H1 (cell line): ENCODE data around the gene SMARCC2. TPM values are rescaled to one million over a fixed set of nuclear protein-coding genes. Genes with fewer than 3 reads are reported as not detected.
A peak's percentile ranks its signal among the peaks of the same experiment; 100 is the strongest.

Source experiments
- CTCF ChIA-PET: fragments of 300-600 bp; sonication (Branson Sonifier 250); formaldehyde crosslinking; loops from one replicate; lab custom pipeline; 2021; ENCODE audit not compliant: partially characterized antibody; lab: Charles Lee
- POLR2A ChIA-PET: fragments of 300-600 bp; sonication (Branson Sonifier 250); formaldehyde crosslinking; loops from one replicate; lab custom pipeline; 2021; ENCODE audit warnings: inconsistent platforms; ENCODE audit not compliant: partially characterized antibody; lab: Charles Lee
- DNase-seq, 2 experiments: peaks; one replicate each; pipeline versions ENCODE4 v3.0.0 to v3.0.0-alpha.2; 2010 to 2022; ENCODE audit warnings: low spot score in 2 of 2, low read depth in 1 of 2, mixed read lengths in 1 of 2
- FAIRE-seq: peaks from 2 replicates; lab custom pipeline; 2011; peaks lifted over from hg19 to GRCh38; lab: Jason Lieb, UNC
- H2AFZ ChIP-seq: 2 replicates; pipeline ENCODE4 v1.8.1; 2012; ENCODE audit warnings: low read length, inconsistent platforms
- H2AK5ac ChIP-seq: 2 replicates; pipeline ENCODE4 v1.6.1; 2013; ENCODE audit warnings: low read depth, low read length
- H2BK120ac ChIP-seq: replicated peaks from 2 replicates; pipeline ENCODE3; 2013; ENCODE audit warnings: low read depth, low read length, inconsistent platforms
- H2BK12ac ChIP-seq: 2 replicates; pipeline ENCODE4 v1.6.1; 2013; ENCODE audit warnings: low read depth, low read length
- H2BK15ac ChIP-seq: 2 replicates; pipeline ENCODE4 v1.6.1; 2013; ENCODE audit warnings: low read length
- H2BK20ac ChIP-seq: 2 replicates; pipeline ENCODE4 v1.6.1; 2013; ENCODE audit warnings: low read length
- H2BK5ac ChIP-seq: 2 replicates; pipeline ENCODE4 v1.6.1; 2013; ENCODE audit warnings: low read depth, low read length
- H3K14ac ChIP-seq: 2 replicates; pipeline ENCODE4 v1.6.1; 2013; ENCODE audit warnings: inconsistent platforms; ENCODE audit not compliant: insufficient read length
- H3K18ac ChIP-seq: 2 replicates; pipeline ENCODE4 v1.6.1; 2013; ENCODE audit warnings: low read length; ENCODE audit errors: extremely low read depth
- H3K23ac ChIP-seq: 2 replicates; pipeline ENCODE4 v1.6.1; 2013; ENCODE audit warnings: inconsistent platforms; ENCODE audit not compliant: insufficient read length
- H3K23me2 ChIP-seq: 2 replicates; pipeline ENCODE4 v1.6.1; 2013; ENCODE audit warnings: low read depth, low read length
- H3K27ac ChIP-seq: 2 replicates; pipeline ENCODE4 v1.6.1; 2011; ENCODE audit warnings: low read depth, low read length, inconsistent platforms
- H3K27me3 ChIP-seq, 4 experiments: replicated peaks in 1 of 4; 1 replicate in 1 of 4; 2 replicates in 3 of 4; pipeline versions ENCODE4 v1.6.1 to v1.8.1; 2011 to 2013; ENCODE audit warnings: low read length in 3 of 4, mild to moderate bottlenecking in 3 of 4, inconsistent platforms in 2 of 4, mixed read lengths in 2 of 4, moderate library complexity in 1 of 4; ENCODE audit not compliant: control insufficient read depth in 3 of 4, insufficient read depth in 3 of 4; ENCODE audit errors: extremely low read depth in 1 of 4
- H3K36me3 ChIP-seq, 4 experiments: 2 replicates each; pipeline versions ENCODE4 v1.6.1 to v1.8.1; 2011 to 2013; ENCODE audit warnings: mild to moderate bottlenecking in 4 of 4, low read length in 3 of 4, moderate library complexity in 2 of 4, control low read depth in 1 of 4, inconsistent platforms in 1 of 4; ENCODE audit not compliant: insufficient read depth in 4 of 4, control insufficient read depth in 2 of 4
- H3K4ac ChIP-seq: replicated peaks from 2 replicates; pipeline ENCODE3; 2013; ENCODE audit warnings: low read length, low read depth, mixed read lengths, inconsistent platforms; ENCODE audit not compliant: insufficient read length
- H3K4me1 ChIP-seq, 4 experiments: replicated peaks in 1 of 4; 1 replicate in 1 of 4; 2 replicates in 3 of 4; pipeline versions ENCODE4 v1.6.1 to v1.8.1; 2011 to 2013; ENCODE audit warnings: low read length in 3 of 4, inconsistent platforms in 2 of 4, mixed read lengths in 1 of 4; ENCODE audit not compliant: insufficient read depth in 4 of 4, control insufficient read depth in 3 of 4
- H3K4me2 ChIP-seq, 2 experiments: 2 replicates each; pipeline versions ENCODE4 v1.6.1 to v1.8.1; 2011 to 2013; ENCODE audit warnings: low read depth in 2 of 2, low read length in 2 of 2, control low read depth in 1 of 2, inconsistent platforms in 1 of 2, mild to moderate bottlenecking in 1 of 2; ENCODE audit not compliant: insufficient read depth in 1 of 2
- H3K4me3 ChIP-seq, 4 experiments: fragments of 200-600, 300-600 bp in 1 of 4; sonication (generic), shearing (Covaris generic), sonication (Bioruptor Twin) in 1 of 4; 2 replicates each; pipeline versions ENCODE4 v1.5.1 to v1.8.1; 2011 to 2016; ENCODE audit warnings: low read length in 4 of 4, low read depth in 3 of 4, control low read depth in 2 of 4, inconsistent platforms in 2 of 4, mild to moderate bottlenecking in 2 of 4, mixed read lengths in 1 of 4, moderate library complexity in 1 of 4; ENCODE audit not compliant: insufficient read depth in 2 of 4; ENCODE audit errors: extremely low read depth in 1 of 4
- H3K56ac ChIP-seq: replicated peaks from 2 replicates; pipeline ENCODE3; 2013; ENCODE audit warnings: low read depth, mild to moderate bottlenecking, mixed read lengths, low read length, inconsistent platforms; ENCODE audit not compliant: insufficient read length
- H3K79me1 ChIP-seq: 2 replicates; pipeline ENCODE4 v1.6.1; 2013; ENCODE audit warnings: low read depth, low read length, control low read depth
- H3K79me2 ChIP-seq, 2 experiments: 2 replicates each; pipeline versions ENCODE4 v1.6.1 to v1.8.1; 2012 to 2013; ENCODE audit warnings: low read length in 2 of 2, mild to moderate bottlenecking in 2 of 2, inconsistent platforms in 1 of 2; ENCODE audit not compliant: insufficient read depth in 2 of 2, control insufficient read depth in 1 of 2
- H3K9ac ChIP-seq, 4 experiments: replicated peaks in 1 of 4; 1 replicate in 1 of 4; 2 replicates in 3 of 4; pipeline versions ENCODE4 v1.6.1 to v1.8.1; 2011 to 2013; ENCODE audit warnings: low read depth in 3 of 4, low read length in 3 of 4, control low read depth in 2 of 4, mild to moderate bottlenecking in 2 of 4, moderate library complexity in 2 of 4, inconsistent platforms in 1 of 4; ENCODE audit errors: extremely low read depth in 1 of 4
- H3K9me3 ChIP-seq, 2 experiments: 2 replicates each; pipeline versions ENCODE4 v1.6.1 to v1.8.1; 2012 to 2013; ENCODE audit warnings: mild to moderate bottlenecking in 2 of 2, moderate library complexity in 2 of 2, control low read depth in 1 of 2, inconsistent platforms in 1 of 2, low read depth in 1 of 2, low read length in 1 of 2, mixed read lengths in 1 of 2; ENCODE audit not compliant: insufficient read depth in 2 of 2
- H4K20me1 ChIP-seq, 2 experiments: replicated peaks in 1 of 2; 2 replicates each; pipeline versions ENCODE3 to v1.8.1; 2011 to 2013; ENCODE audit warnings: inconsistent platforms in 2 of 2, low read length in 2 of 2, mild to moderate bottlenecking in 1 of 2; ENCODE audit not compliant: insufficient read depth in 2 of 2, control insufficient read depth in 1 of 2
- H4K5ac ChIP-seq: 2 replicates; pipeline ENCODE4 v1.6.1; 2013; ENCODE audit warnings: low read length, low read depth, mixed read lengths, inconsistent platforms; ENCODE audit not compliant: insufficient read length
- H4K8ac ChIP-seq: 2 replicates; pipeline ENCODE4 v1.8.0; 2013; ENCODE audit warnings: mild to moderate bottlenecking, moderate library complexity, low read length, inconsistent platforms; ENCODE audit not compliant: insufficient read depth; ENCODE audit errors: extremely low read depth
- H4K91ac ChIP-seq: replicated peaks from 2 replicates; pipeline ENCODE3; 2013; ENCODE audit warnings: low read length, mixed read lengths, inconsistent platforms; ENCODE audit not compliant: insufficient read length
- ASH2L ChIP-seq: fragments of 200-600, 300-600 bp; sonication (generic); IDR thresholded peaks from one replicate; pipeline ENCODE4 v1.7.1; 2017; ENCODE audit warnings: low read length
- ATF2 ChIP-seq: IDR thresholded peaks from 2 replicates; pipeline ENCODE4 v1.6.1; 2012; ENCODE audit warnings: low read length, inconsistent platforms
- BACH1 ChIP-seq: IDR thresholded peaks from 2 replicates; pipeline ENCODE4 v1.6.1; 2012; ENCODE audit warnings: low read length, improper control_type of control experiment
- CBX5 ChIP-seq: fragments of 300-800, 300-1000 bp; sonication (generic); IDR thresholded peaks from 2 replicates; pipeline ENCODE4 v1.7.1; 2016; ENCODE audit warnings: antibody characterized with exemption, low read length, low read depth
- CHD2 ChIP-seq: IDR thresholded peaks from 2 replicates; pipeline ENCODE4 v1.6.1; 2012; ENCODE audit warnings: low read length, improper control_type of control experiment
- JUN ChIP-seq: IDR thresholded peaks from 2 replicates; pipeline ENCODE4 v1.6.1; 2011; ENCODE audit warnings: low read depth, mild to moderate bottlenecking, improper control_type of control experiment, low read length
- KDM1A ChIP-seq: fragments of 200-600, 300-600 bp; sonication (generic); IDR thresholded peaks from 2 replicates; pipeline ENCODE4 v1.7.1; 2016; ENCODE audit warnings: mild to moderate bottlenecking, low read length, borderline replicate concordance
- KDM5A ChIP-seq: fragments of 200-600 bp; IDR thresholded peaks from 2 replicates; pipeline ENCODE4 v1.7.1; 2012; ENCODE audit warnings: mild to moderate bottlenecking, low read length, inconsistent platforms, mixed read lengths
- NRF1 ChIP-seq: IDR thresholded peaks from 2 replicates; pipeline ENCODE4 v1.6.1; 2011; ENCODE audit warnings: mild to moderate bottlenecking, low read depth, low read length, improper control_type of control experiment
- SP4 ChIP-seq: IDR thresholded peaks from 2 replicates; pipeline ENCODE4 v1.6.1; 2012; ENCODE audit warnings: low read length, inconsistent platforms
- YY1 ChIP-seq: IDR thresholded peaks from 2 replicates; pipeline ENCODE4 v1.6.1; 2011; ENCODE audit warnings: low read depth, mild to moderate bottlenecking, low read length
- WGBS, 2 experiments: shearing (Covaris generic) in 1 of 2; methylation state at CpG; one replicate each; pipeline versions ENCODE4 v1.1.6 to v1.1.7; 2013 to 2015; ENCODE audit warnings: low lambda C conversion rate in 2 of 2, mixed read lengths in 2 of 2, inconsistent platforms in 1 of 2, low coverage in 1 of 2, missing lambda C conversion rate in 1 of 2; ENCODE audit not compliant: insufficient replicate concordance in 2 of 2, insufficient coverage in 1 of 2, insufficient read length in 1 of 2; ENCODE audit errors: extremely low coverage in 1 of 2, missing lambda C conversion rate in 1 of 2; 5-methylcytosine and 5-hydroxymethylcytosine counted together
- polyA plus RNA-seq, 7 experiments: library from polyadenylated mRNA; depleted of rRNA in 3 of 7; stranded (reverse) in 5 of 7; unstranded in 2 of 7; fragments of >200 nt in 5 of 7; fragments of 200-250 nt in 2 of 7; gene quantifications; 1 replicate in 5 of 7; 2 replicates in 1 of 7; 4 replicates in 1 of 7; pipeline versions ENCODE4 v1.2.1 to v1.2.3, GENCODE V29; 2011 to 2013; ENCODE audit warnings: missing spikeins in 2 of 7, mixed read lengths in 2 of 7
- total RNA-seq: library from RNA; stranded (reverse); fragmentation: NEBNext Ultra II Directional; extraction: Animal tissue kit (Norgen Biotek cat#: 25700); gene quantifications from 2 replicates; pipeline ENCODE4 v1.2.1, GENCODE V29; 2021

The SMARCC2 gene
- total and polyA plus RNA-seq, 2 of the 8 experiments (the other 6 are each of a cell fraction or from before 2014, with no cell fraction given) = 33.9 to 78.5 TPM

- Histone ChIP-seq H2AK5ac (no peak overlapping the region), H3K79me2 (peaks cover 3 to 13% of the 10 kb centered on the region in 2 experiments; a peak in 3 of 4 replicates), H3K56ac (no peak overlapping the region), H4K20me1 (peaks cover 0 to 3% of the 10 kb centered on the region in 2 experiments), H3K23ac (no peak overlapping the region), H3K9ac (no peak overlapping the region), H2BK20ac (no peak overlapping the region), H2BK12ac (no peak overlapping the region), H2BK120ac (no peak overlapping the region), H3K36me3 (peaks cover 0 to 19% (median 7%) of the 10 kb centered on the region in 4 experiments; a peak in 7 of 8 replicates), H2BK15ac (no peak overlapping the region), H3K4me1 (peaks cover 0 to 9% (median 5%) of the 10 kb centered on the region in 4 experiments; a peak in 5 of 7 replicates), H3K23me2 (peaks cover 10% of the 10 kb centered on the region), H3K4me2 (0 out of 4 replicates have a peak overlapping the region, but pooled peaks of 1 of the 2 experiments have one; percentile 16), H2AFZ (no peak overlapping the region), H4K5ac (no peak overlapping the region), H4K8ac (no peak overlapping the region), H3K14ac (no peak overlapping the region), H3K18ac (no peak overlapping the region), H2BK5ac (no peak overlapping the region), H3K4me3 (no peak overlapping the region), H3K79me1 (no peaks in the 10 kb centered on the region; the same call in 1 of the 2 replicates), H3K27ac (no peak overlapping the region), H3K4ac (no peak overlapping the region), H4K91ac (no peak overlapping the region), H3K27me3 (no peaks in the 10 kb centered on the region), H3K9me3 (no peaks in the 10 kb centered on the region)
- no peak for TF ChIP-seq NRF1
- TF ChIP-seq CHD2 = no peak
- no peak for TF ChIP-seq ASH2L
- TF ChIP-seq SP4 = no peak
- TF ChIP-seq KDM1A = no peak
- TF ChIP-seq BACH1 = no peak
- TF ChIP-seq YY1 = no peak
- TF ChIP-seq JUN = no peak
- TF ChIP-seq ATF2 = no peak
- TF ChIP-seq KDM5A = no peak
- no peak for TF ChIP-seq CBX5
- FAIRE-seq (no peak), DNase-seq (no peak)
- CTCF ChIA-PET = interaction anchor here (0.6 to 5.3 kb wide), 24 partner anchors 10 to 187 kb away, joined by 3 to 47 read pairs (median 7); partner anchors contain the start of genes ESYT1, MYL6, MYL6B and PA2G4
- WGBS, 2 experiments = 95% methylated on average over 17 of the region's 17 CpGs; no CpG with 5 or more reads in 1 of the 2 experiments
- POLR2A ChIA-PET = interaction anchor here (0.9 to 7.1 kb wide), 7 partner anchors 8 to 146 kb away, joined by 3 to 267 read pairs (median 16); partner anchors contain the start of genes ERBB3, ESYT1, PA2G4 and RNF41
Observed at GRCh38 chr12:56120158-56120846, 69.0 kb downstream of the SMARCC2 start.
